Left renal pelvis (tissue), 4 donors: ENCODE data around the gene NOB1. TPM values are rescaled to one million over a fixed set of nuclear protein-coding genes. Genes with fewer than 3 reads are reported as not detected.
A peak's percentile ranks its signal among the peaks of the same experiment; 100 is the strongest.
"Not testable (repeated sequence)": the region's sequence is repeated elsewhere in the genome, so short reads cannot be mapped to it uniquely, and the experiment has no call there.

Source experiments
- DNase-seq, 4 donors: peaks; one replicate each; pipeline ENCODE4 v3.0.0-alpha.2; 2013; ENCODE audit warnings: low read depth in 4 of 4, low spot score in 3 of 4
- polyA plus RNA-seq, 4 donors: library from polyadenylated mRNA; unstranded; fragments of 120-200 nt; gene quantifications; one replicate each; pipeline ENCODE4 v1.2.1, GENCODE V29; 2013; ENCODE audit not compliant: insufficient read length in 4 of 4

The NOB1 gene
- 10 to 100 TPM; 50.4 to 67.9 (median 63.6) TPM for polyA plus RNA-seq

- DNase-seq, result peak; percentile 87 to 92 (median 90)
Measured at GRCh38 chr16:69754469-69755310, at the start of gene NOB1. NOB1 (minus strand) TSS chr16:69754926; CDS start chr16:69754910, 16 bp downstream.

- no peak for DNase-seq
Measured at GRCh38 chr16:69804297-69804696, 49.6 kb upstream of the NOB1 start.

GRCh38 chr16:69799611-69800031 lies 44.9 kb upstream of the NOB1 start:
- DNase-seq, result no peak

DNA sequence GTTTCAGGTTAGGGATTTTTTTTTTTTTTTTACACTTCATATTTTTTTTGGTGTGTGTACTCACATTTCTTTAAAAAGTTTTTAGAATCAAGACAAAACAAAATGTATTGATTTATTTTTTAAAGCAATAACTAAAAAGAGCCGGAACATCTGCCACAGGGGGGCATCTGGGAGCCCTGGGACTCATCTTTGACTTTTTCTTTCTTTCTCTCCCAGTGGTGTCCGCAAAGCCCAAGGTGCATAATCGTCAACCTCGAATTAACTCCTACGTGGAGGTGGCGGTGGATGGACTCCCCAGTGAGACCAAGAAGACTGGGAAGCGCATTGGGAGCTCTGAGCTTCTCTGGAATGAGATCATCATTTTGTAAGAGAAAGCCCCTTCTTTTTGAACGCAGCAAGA lies 43.7 kb upstream of the NOB1 start:
- no peak for DNase-seq

DNA sequence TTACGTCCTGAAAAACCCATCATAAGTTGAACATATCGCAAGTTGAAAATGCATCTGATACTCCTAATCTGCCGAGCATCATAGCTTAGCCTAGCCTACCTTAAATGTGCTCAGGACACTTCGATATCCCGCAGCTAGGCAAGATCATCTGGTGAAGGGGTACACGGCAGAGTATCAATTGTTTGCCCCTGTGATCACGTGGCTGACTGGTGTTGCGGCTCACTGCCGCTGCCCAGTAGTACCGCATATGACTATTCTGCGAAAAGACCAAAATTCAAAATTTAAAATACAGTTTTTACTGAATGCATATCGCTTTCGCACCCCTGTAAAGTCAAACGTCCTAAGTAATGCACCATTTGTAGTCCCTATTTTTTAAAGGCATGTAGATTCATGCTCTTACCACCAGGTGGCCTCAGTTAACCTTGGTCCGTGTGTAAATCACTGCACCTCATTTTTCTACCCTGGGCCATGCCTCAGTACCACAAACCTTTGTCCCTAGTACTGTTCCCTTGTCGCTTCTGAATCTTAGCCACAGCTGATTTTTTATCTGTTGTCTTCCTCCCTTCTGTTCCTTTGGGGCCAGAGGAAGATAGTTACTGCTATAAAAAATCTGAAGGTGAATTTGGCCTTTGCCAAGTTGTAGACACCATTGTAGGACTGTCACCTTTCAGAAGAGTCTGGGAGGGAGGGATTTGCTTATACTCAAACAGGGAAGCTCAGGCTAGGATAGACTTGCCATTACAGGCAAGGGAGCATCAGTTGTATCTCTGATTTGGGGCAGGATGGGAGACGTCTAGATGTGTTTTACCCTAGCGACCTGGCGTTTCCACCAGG lies 41.8 kb upstream of the NOB1 start:
- DNase-seq, result peak; percentile 44 to 67 (median 50)

DNA sequence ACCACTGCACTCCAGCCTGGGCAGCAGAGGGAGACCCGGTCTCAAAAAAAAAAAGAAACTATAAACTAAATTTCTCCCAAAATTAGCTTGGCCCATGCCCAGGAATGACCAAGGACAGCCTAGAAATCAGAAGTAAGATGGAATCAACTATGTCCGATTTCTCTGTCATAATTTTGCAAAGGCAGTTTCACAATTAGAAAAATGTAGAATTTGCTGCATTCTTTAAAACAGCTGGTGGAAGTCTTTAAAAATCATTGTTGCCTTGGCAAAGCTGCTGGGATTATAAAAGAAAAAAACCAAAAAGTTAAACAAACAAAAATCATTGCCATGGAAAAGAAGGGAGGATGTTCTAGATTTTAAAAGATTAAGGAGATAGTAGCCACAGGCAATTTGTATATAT lies 39.8 kb upstream of the NOB1 start:
- DNase-seq, result no peak

DNA sequence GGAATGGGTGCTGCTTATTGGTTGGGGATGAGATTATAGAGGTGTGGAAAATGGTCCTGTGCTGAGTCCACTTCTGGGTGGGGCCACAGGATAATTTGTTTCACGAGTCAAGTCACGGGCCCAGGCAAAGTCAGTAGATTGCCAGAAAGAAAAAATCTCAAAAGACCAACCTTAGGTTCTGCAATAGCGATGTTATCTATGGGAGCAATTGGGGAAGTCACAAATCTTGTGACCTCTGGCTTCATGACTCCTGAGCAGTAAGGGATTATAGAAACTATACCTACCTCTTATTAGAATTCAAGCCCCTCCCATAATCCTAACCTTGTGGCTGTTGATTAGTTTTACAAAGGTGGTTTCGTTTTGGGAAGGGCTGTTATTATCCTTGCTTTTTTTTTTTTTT lies 38.8 kb upstream of the NOB1 start:
- no peak for DNase-seq

GRCh38 chr16:69791391-69791847 lies 36.7 kb upstream of the NOB1 start:
- DNase-seq, result not testable (repeated sequence)

GRCh38 chr16:69787883-69788282 lies 33.2 kb upstream of the NOB1 start:
- no peak for DNase-seq

GRCh38 chr16:69784586-69784985 lies 29.9 kb upstream of the NOB1 start:
- no peak for DNase-seq

GRCh38 chr16:69781118-69781517 lies 26.4 kb upstream of the NOB1 start:
- no peak for DNase-seq

DNA sequence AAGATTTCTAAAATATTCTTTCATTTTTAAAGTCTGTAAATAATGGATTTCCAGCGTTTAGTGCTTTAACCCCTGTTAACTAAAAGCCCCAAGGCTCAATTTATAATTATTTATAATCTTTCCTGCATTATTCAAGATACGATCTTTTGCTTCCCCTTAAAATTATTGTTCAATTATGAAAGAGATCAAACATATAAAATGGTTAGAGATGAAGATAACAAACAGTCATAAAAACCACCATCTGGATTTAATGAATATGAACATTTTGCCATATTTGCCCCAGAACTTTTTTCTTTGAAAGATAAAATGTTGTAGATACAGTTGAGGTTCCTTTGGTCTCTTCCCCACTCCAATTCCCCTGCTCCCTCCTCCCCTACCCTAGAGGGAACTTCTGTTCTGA lies 25.0 kb upstream of the NOB1 start:
- DNase-seq, result no peak

DNA sequence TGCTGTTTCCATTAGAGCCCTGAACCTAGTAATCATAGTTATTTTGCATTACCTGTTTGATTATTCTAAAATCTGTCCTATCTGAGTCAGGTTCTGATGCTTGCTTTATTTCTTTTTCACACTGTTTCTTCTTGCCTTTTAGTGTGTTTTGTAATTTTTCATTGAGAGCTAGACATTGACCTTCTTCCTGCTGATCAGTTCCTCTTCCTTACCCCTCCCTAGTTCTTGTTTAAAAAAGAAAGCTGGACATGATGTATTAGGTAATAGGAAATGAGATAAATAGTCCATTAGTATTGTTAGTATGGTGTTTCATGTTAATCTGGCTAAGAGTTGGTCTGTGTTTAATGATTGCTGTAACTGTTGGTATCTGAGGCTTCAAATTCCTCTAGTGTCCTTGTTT lies 20.8 kb upstream of the NOB1 start:
- no peak for DNase-seq

DNA sequence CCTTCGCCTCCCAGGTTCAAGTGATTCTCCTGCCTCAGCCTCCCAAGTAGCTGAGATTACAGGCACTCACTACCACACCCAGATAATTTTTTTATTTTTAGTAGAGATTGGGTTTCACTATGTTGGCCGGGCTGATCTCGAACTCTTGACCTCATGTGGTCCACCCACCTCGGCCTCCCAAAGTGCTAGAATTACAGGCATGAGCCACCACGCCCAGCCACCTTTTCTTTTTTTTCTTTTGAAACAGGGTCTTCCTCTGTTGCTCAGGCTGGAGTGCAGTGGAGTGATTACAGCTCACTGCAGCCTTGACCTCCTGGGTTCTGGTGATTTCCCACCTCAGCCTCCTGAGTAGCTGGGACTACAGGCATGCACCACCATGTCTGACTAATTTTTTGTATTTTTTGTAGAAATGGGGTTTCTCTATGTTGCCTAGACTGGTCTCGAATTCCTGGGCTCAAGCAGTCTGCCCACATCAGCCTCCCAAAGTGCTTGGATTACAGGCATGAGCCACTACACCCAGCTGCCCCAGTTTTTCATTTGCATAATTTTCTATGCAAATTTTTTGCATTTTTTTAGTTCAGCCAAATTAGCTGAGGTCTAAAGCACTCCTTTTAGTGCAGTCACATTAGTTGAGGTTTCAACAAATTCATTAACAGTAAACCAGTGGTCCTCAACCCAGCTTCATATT lies 18.7 kb upstream of the NOB1 start:
- no peak for DNase-seq

DNA sequence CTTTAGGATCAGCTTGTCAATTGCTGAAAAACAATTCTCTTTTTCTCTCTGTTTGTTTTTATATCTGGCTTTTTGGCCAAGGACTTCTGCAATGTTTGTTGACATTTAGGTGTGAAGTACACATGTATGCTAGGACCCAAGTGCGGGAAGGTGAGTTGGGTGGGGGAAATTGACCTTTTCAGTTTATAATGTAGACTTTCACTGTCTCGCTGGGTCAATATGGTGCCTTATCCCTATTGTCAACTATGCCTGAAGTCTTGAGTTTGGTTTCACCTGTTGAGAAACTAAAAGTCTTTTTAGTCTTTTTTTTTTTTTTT lies 16.9 kb upstream of the NOB1 start:
- DNase-seq, result no peak

GRCh38 chr16:69769404-69769803 lies 14.7 kb upstream of the NOB1 start:
- no peak for DNase-seq

- no peak for DNase-seq
Measured at GRCh38 chr16:69768666-69769065, 13.9 kb upstream of the NOB1 start.

DNA sequence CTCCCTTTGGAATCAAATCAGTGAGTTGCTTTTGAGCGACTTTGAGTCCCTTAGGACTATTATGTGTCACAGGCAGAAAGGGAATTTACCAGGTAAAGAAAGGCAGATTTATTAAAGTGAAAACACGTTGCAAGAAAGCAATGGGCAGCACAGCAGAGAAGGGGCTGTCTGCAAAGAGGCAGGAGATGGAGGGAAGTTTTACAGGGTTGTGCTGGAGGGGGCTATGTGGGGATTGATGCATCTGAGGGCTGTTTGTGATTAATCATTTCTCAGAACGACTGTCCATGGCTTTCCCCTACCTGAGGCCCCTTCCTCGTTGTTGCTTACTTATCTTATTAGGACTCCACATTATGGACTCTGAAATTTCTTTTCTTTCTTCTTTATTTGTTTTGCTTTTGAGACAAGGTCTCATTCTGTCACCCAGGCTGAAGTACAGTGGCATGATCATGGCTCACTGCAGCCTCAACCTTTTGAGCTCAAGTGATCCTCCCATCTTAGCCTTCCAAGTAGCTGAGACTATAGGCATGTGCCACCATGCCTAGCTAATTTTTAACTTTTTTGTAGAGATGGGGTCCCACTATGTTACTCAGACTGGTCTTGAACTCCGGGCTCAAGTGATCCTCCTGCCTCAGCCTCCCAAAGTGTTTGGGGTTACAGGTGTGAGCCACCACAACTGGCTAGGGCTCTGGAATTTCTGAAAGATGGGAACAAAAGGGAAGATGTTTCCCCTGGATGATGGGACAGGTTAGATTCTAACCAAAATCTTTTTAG lies 12.9 kb upstream of the NOB1 start:
- DNase-seq, result no peak

DNA sequence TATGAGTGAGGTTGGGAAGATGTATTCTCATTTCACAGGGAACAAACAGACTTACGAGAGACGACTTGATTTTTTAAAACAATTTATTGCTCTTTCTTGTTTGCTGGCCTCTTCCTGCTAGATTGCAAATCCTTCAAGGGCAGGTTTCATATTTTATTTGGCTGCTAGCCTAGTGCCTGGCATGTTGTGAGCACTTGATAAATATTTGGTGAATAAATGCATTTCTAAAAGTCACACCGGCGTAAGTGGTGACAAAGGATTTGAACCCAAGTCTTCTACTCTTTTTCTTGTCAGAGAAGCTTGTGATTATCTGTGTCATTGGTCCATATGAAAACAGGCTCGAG lies 8.8 kb upstream of the NOB1 start:
- DNase-seq, result no peak

GRCh38 chr16:69762814-69763598 lies 8.3 kb upstream of the NOB1 start:
- peak in 2 of 4 donors; percentile 14 to 20 for DNase-seq
